Stimulated activated CD4-positive, alpha-beta T cell treated with anti-CD3 and anti-CD28 coated beads, Interleukin-4, amount 100 ng/mL, for 48 hours (primary cell): ENCODE data around the gene CRIM1.
A peak's percentile ranks its signal among the peaks of the same experiment; 100 is the strongest.
"Not testable (repeated sequence)": the region's sequence is repeated elsewhere in the genome, so short reads cannot be mapped to it uniquely, and the experiment has no call there.

ENCODE experiments used
- DNase-seq, 2 donors: peaks; one replicate each; pipeline ENCODE4 v3.0.0-alpha.2; 2020; ENCODE audit warnings: low read depth in 2 of 2

CRIM1 gene

GRCh38 chr2:36351736-36352349, 3.7 kb upstream of the CRIM1 start:
- no peak for DNase-seq

GRCh38 chr2:36352701-36353100, 2.9 kb upstream of the CRIM1 start:
- DNase-seq: no peak

GRCh38 chr2:36354811-36355150, 797 bp upstream of the CRIM1 start:
- no peak for DNase-seq

GRCh38 chr2:36355890-36356297, 316 bp downstream of the CRIM1 start:
- no peak for DNase-seq

- DNase-seq: peak; percentile 19 to 24
Measured at GRCh38 chr2:36356298-36356989, 866 bp downstream of the CRIM1 start.

GRCh38 chr2:36356990-36357846, 1.6 kb downstream of the CRIM1 start:
- DNase-seq: peak; percentile 18 to 32

GRCh38 chr2:36357847-36358659, 2.5 kb downstream of the CRIM1 start:
- no peak for DNase-seq

- no peak for DNase-seq
Measured at GRCh38 chr2:36359067-36359466, 3.5 kb downstream of the CRIM1 start.

GRCh38 chr2:36360063-36360462, 4.5 kb downstream of the CRIM1 start:
- no peak for DNase-seq

- no peak for DNase-seq
Measured at GRCh38 chr2:36360834-36361233, 5.3 kb downstream of the CRIM1 start.

- no peak for DNase-seq
Measured at GRCh38 chr2:36361396-36361795, 5.8 kb downstream of the CRIM1 start.

- DNase-seq: no peak
Measured at GRCh38 chr2:36362291-36362690, 6.7 kb downstream of the CRIM1 start.

- not testable (repeated sequence) for DNase-seq
Measured at GRCh38 chr2:36363085-36363484, 7.5 kb downstream of the CRIM1 start.

GRCh38 chr2:36366491-36367120, 11.0 kb downstream of the CRIM1 start:
- DNase-seq: no peak

GRCh38 chr2:36367486-36367885, 11.9 kb downstream of the CRIM1 start:
- DNase-seq: no peak

- no peak for DNase-seq
Measured at GRCh38 chr2:36367895-36368353, 12.3 kb downstream of the CRIM1 start.

GRCh38 chr2:36368438-36368837, 12.9 kb downstream of the CRIM1 start:
- no peak for DNase-seq

GRCh38 chr2:36369163-36369562, 13.6 kb downstream of the CRIM1 start:
- no peak for DNase-seq

GRCh38 chr2:36369716-36370115, 14.1 kb downstream of the CRIM1 start:
- no peak for DNase-seq

GRCh38 chr2:36370281-36370680, 14.7 kb downstream of the CRIM1 start:
- no peak for DNase-seq
